RPMI7951 (cell line): ENCODE results near the gene GOLGA6L25. TPM values are rescaled to one million over a fixed set of nuclear protein-coding genes. Genes with fewer than 3 reads are reported as not detected.
"Not testable (repeated sequence)": the region's sequence is repeated elsewhere in the genome, so short reads cannot be mapped to it uniquely, and the experiment has no call there.

Experiments used
- DNase-seq: peaks from one replicate; pipeline ENCODE4 v3.0.0-alpha.2; 2012; ENCODE audit warnings: low read depth
- total RNA-seq: library from RNA; depleted of rRNA; stranded (reverse); fragments of >200 nt; shearing (Covaris generic); gene quantifications from 2 replicates; pipeline ENCODE4 v1.2.3, GENCODE V29; 2014; rRNA removed

Gene GOLGA6L25
- not detected in 2 replicates for total RNA-seq

- not testable (repeated sequence) for DNase-seq
Measured at GRCh38 chr15:28553268-28553667, at the start of gene GOLGA6L25. Gene GOLGA6L25 (plus strand): TSS chr15:28553568. CDS start chr15:28553629, 61 bp downstream.

GRCh38 chr15:28508217-28508889 is 45.0 kb upstream of the GOLGA6L25 start:
- DNase-seq, result not testable (repeated sequence)

GRCh38 chr15:28514128-28514527 is 39.2 kb upstream of the GOLGA6L25 start:
- not testable (repeated sequence) for DNase-seq

GRCh38 chr15:28515208-28515607 is 38.2 kb upstream of the GOLGA6L25 start:
- DNase-seq, result not testable (repeated sequence)

GRCh38 chr15:28532954-28533353 is 20.4 kb upstream of the GOLGA6L25 start, which contains the start of gene GOLGA8G:
Gene GOLGA8G (minus strand): TSS chr15:28532971. CDS start chr15:28532909, 62 bp downstream.
- not testable (repeated sequence) for DNase-seq

GRCh38 chr15:28573351-28573750 is 20.0 kb downstream of the GOLGA6L25 start:
- DNase-seq, result not testable (repeated sequence)

GRCh38 chr15:28588977-28589606 is 35.7 kb downstream of the GOLGA6L25 start:
- DNase-seq, result not testable (repeated sequence)

- DNase-seq, result not testable (repeated sequence)
Measured at GRCh38 chr15:28589769-28590168, 36.4 kb downstream of the GOLGA6L25 start.

- not testable (repeated sequence) for DNase-seq
Measured at GRCh38 chr15:28592395-28592794, 39.0 kb downstream of the GOLGA6L25 start.

GRCh38 chr15:28593424-28594129 is 40.2 kb downstream of the GOLGA6L25 start:
- not testable (repeated sequence) for DNase-seq

GRCh38 chr15:28597471-28597870 is 44.1 kb downstream of the GOLGA6L25 start:
- not testable (repeated sequence) for DNase-seq

GRCh38 chr15:28598209-28598608 is 44.8 kb downstream of the GOLGA6L25 start:
- not testable (repeated sequence) for DNase-seq

- DNase-seq, result not testable (repeated sequence)
Measured at GRCh38 chr15:28602152-28602551, 48.8 kb downstream of the GOLGA6L25 start.

Other genes with a start within 250 kb of the GOLGA6L25 start
- gene HERC2, start 231.4 kb upstream of the GOLGA6L25 start, total RNA-seq, result 20.4 and 28.7 TPM in 2 replicates
- gene GOLGA6L24, start 195.5 kb upstream of the GOLGA6L25 start, total RNA-seq, result not detected in 2 replicates
- gene GOLGA8F, start 174.9 kb upstream of the GOLGA6L25 start, total RNA-seq, result not detected in 2 replicates
- gene GOLGA8G, start 20.6 kb upstream of the GOLGA6L25 start, total RNA-seq, result not detected in 2 replicates
- gene GOLGA8M, start 158.9 kb downstream of the GOLGA6L25 start, total RNA-seq, result not detected in 2 replicates